Raji (cell line): ENCODE results near the gene MAB21L4.

Experiments used
- POLR2A ChIP-seq: IDR thresholded peaks from 2 replicates; pipeline ENCODE4 v1.6.1; 2011; ENCODE audit warnings: low read depth, low read length, control low read depth; ENCODE audit not compliant: insufficient read depth

Gene MAB21L4

GRCh38 chr2:240852671-240853314, 43.2 kb downstream of the MAB21L4 start:
- no peak for TF ChIP-seq POLR2A

- TF ChIP-seq POLR2A = no peak
Observed at GRCh38 chr2:240851078-240851991, 44.6 kb downstream of the MAB21L4 start.

GRCh38 chr2:240850756-240851077, 45.2 kb downstream of the MAB21L4 start:
- no peak for TF ChIP-seq POLR2A

DNA sequence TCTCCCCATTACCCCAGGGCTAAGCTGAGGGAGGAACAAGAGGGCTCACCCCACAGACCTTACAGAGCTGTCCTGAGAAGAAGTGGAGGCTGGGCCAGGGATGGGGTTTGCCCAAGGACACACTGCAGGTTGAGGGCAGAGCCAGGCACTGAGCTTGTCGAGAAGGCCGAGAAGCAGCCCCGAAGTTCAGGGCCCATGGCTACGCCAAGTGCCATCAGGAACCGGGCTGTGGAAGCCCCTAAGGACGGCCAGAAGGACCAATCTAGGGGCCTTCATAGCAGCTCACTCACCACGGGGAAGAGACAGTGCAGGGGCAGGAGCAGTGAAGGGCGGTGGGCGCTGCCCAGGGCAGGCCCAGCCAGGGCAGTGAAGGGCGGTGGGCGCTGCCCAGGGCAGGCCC, 45.9 kb downstream of the MAB21L4 start:
- TF ChIP-seq POLR2A = no peak

- TF ChIP-seq POLR2A = no peak
Observed at GRCh38 chr2:240848900-240849680, 46.9 kb downstream of the MAB21L4 start.

- TF ChIP-seq POLR2A = no peak
Observed at GRCh38 chr2:240847817-240848216, 48.1 kb downstream of the MAB21L4 start.

- no peak for TF ChIP-seq POLR2A
Observed at GRCh38 chr2:240846873-240847595, 48.9 kb downstream of the MAB21L4 start.

DNA sequence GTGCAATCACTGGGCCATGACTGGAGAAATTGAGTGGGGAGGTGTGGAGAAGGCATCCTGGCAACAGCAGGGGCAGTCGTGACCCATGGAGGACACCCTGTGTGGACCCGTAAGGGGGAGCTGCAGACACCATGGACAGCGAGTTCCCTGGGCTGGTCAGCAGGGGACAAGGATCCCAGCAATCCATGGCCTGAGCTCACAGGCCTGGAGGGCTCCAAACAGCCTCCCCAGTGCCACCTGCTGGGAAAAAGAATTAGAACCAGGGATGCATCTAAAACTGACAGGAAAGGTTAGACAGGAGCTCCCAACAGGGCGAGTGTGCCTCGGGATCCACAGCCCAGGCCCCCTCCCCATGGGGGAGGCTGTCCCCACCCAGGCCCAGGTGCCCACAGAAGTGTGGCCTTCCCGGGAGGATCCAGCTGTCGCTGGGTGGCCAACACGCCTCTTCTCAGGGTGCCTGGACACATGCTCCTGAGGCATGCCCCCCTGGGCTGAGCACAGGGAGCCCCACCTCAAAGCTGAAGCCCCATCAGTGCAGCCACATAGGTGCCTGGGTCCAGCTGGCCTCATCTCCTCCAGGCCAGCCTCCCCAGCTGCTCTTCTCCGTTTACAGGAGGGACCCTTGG, 55.4 kb downstream of the MAB21L4 start:
- TF ChIP-seq POLR2A = no peak

DNA sequence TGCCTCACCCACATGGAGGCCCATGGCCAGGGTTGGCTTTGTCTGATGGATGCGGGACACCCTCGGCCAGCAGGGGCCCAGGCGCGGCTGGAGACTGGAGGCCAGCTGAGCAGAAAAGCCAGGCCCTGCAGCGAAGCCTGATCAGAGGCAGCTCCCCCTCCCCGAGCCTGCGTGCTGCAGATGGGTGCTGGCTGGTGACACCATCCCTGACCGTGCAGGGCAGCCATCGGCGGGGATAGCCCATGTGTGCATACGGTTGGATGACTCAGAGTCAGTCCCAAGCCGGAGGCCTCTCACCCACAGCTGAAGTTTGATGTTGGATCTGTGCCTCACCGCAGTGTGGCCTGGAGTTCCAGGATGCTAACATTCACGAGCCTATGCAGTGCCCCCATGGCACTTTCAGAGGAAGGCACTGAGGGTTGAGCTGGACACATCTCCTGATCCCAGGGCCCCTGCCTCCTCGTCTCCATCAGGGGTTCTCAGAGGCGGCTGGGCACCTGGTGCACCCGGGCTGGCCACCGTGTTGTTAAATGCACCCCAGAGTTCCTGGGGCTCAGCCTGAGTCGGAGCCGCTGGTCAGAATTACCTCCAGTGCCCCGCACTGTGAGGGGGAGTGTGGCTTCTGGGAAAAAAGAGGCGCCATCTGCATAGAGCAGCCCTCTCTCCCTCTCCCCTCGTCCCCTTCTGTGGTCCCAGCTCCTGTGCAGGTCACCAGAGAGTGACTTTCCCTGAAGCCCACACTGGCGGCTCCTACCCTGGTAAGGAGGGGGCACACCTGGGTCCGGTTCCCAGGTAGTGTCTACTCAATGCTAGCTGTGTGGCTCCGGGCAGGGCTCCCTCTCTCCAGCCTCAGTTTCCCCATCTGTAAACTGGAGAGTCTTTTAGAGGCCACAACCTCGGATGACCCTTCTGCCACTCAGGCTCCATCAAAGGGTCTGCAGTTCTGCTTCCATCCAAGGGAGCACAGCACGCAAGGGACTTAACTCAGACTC, 56.5 kb downstream of the MAB21L4 start:
- no peak for TF ChIP-seq POLR2A

- TF ChIP-seq POLR2A = no peak
Observed at GRCh38 chr2:240837621-240838020, 58.3 kb downstream of the MAB21L4 start.

- TF ChIP-seq POLR2A = no peak
Observed at GRCh38 chr2:240836781-240837467, 59.0 kb downstream of the MAB21L4 start.
